Glutamatergic neuron (in vitro differentiated cells): ENCODE results near the gene CRYGC. TPM values are rescaled to one million over a fixed set of nuclear protein-coding genes. Genes with fewer than 3 reads are reported as not detected.

Experiments
- DNase-seq: peaks from one replicate; pipeline ENCODE4 v3.0.0; 2022
- H3K27ac Mint-ChIP-seq: one replicate; pipeline ENCODE4 v1.8.0; 2020; ENCODE audit warnings: mild to moderate bottlenecking, mixed read lengths, inconsistent platforms; ENCODE audit not compliant: unreplicated experiment
- H3K27me3 Mint-ChIP-seq: one replicate; pipeline ENCODE4 v1.8.0; 2020; ENCODE audit warnings: mild to moderate bottlenecking, moderate library complexity, mixed read lengths, inconsistent platforms; ENCODE audit not compliant: unreplicated experiment
- H3K36me3 Mint-ChIP-seq: one replicate; pipeline ENCODE4 v1.8.0; 2020; ENCODE audit warnings: mild to moderate bottlenecking, mixed read lengths, inconsistent platforms; ENCODE audit not compliant: unreplicated experiment
- H3K4me1 Mint-ChIP-seq: one replicate; pipeline ENCODE4 v1.8.0; 2020; ENCODE audit warnings: mild to moderate bottlenecking, low read depth, mixed read lengths, inconsistent platforms; ENCODE audit not compliant: unreplicated experiment
- H3K4me3 Mint-ChIP-seq: one replicate; pipeline ENCODE4 v1.8.0; 2020; ENCODE audit warnings: mild to moderate bottlenecking, mixed read lengths, inconsistent platforms; ENCODE audit not compliant: unreplicated experiment
- H3K9me3 Mint-ChIP-seq: one replicate; pipeline ENCODE4 v1.8.0; 2020; ENCODE audit warnings: mild to moderate bottlenecking, moderate library complexity, mixed read lengths, inconsistent platforms; ENCODE audit not compliant: unreplicated experiment
- total RNA-seq: library from RNA; stranded (reverse); fragmentation: NEBNext Ultra II Directional; extraction: Animal tissue kit (Norgen Biotek cat#: 25700); gene quantifications from one replicate; pipeline ENCODE4 v1.2.1, GENCODE V29; 2021; ENCODE audit not compliant: unreplicated experiment
- TF ChIP-seq, protein P1 (sequence below): fragments of 200-600 bp; sonication (generic); IDR thresholded peaks from one replicate; pipeline ENCODE4 v1.5.0; 2021; ENCODE audit not compliant: partially characterized antibody, unreplicated experiment

Gene CRYGC
- total RNA-seq, 1 donor from 2014 or later: not detected

DNA sequence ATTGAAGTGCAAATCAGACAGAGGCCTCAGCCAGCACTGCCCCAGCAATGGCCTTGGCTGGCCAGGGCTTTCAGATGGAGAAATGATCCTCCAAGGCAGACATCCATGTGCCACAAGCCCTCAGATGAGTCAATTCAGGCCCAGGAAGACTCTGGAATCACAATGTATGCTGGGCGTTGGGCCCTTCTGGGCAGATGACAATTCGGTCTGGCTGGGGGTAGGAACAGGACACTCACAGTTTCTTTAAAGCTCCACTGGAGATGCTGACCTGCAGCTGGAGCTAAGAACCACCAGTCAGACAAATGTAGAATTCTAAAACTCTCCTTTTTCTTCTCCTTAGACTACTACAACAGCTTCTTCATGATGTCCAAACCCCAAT, 7.1 kb upstream of the CRYGC start:
- TF ChIP-seq, protein P1, sequence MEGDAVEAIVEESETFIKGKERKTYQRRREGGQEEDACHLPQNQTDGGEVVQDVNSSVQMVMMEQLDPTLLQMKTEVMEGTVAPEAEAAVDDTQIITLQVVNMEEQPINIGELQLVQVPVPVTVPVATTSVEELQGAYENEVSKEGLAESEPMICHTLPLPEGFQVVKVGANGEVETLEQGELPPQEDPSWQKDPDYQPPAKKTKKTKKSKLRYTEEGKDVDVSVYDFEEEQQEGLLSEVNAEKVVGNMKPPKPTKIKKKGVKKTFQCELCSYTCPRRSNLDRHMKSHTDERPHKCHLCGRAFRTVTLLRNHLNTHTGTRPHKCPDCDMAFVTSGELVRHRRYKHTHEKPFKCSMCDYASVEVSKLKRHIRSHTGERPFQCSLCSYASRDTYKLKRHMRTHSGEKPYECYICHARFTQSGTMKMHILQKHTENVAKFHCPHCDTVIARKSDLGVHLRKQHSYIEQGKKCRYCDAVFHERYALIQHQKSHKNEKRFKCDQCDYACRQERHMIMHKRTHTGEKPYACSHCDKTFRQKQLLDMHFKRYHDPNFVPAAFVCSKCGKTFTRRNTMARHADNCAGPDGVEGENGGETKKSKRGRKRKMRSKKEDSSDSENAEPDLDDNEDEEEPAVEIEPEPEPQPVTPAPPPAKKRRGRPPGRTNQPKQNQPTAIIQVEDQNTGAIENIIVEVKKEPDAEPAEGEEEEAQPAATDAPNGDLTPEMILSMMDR: no peak
- Mint-ChIP-seq H3K9me3 (peaks cover 4% of the 10 kb centered on the region), H3K36me3 (peaks cover 12% of the 10 kb centered on the region), H3K4me1 (no peaks in the 10 kb centered on the region), H3K27ac (no peak overlapping the region), H3K4me3 (no peak overlapping the region), H3K27me3 (peaks cover 2% of the 10 kb centered on the region)
- no peak for DNase-seq

DNA sequence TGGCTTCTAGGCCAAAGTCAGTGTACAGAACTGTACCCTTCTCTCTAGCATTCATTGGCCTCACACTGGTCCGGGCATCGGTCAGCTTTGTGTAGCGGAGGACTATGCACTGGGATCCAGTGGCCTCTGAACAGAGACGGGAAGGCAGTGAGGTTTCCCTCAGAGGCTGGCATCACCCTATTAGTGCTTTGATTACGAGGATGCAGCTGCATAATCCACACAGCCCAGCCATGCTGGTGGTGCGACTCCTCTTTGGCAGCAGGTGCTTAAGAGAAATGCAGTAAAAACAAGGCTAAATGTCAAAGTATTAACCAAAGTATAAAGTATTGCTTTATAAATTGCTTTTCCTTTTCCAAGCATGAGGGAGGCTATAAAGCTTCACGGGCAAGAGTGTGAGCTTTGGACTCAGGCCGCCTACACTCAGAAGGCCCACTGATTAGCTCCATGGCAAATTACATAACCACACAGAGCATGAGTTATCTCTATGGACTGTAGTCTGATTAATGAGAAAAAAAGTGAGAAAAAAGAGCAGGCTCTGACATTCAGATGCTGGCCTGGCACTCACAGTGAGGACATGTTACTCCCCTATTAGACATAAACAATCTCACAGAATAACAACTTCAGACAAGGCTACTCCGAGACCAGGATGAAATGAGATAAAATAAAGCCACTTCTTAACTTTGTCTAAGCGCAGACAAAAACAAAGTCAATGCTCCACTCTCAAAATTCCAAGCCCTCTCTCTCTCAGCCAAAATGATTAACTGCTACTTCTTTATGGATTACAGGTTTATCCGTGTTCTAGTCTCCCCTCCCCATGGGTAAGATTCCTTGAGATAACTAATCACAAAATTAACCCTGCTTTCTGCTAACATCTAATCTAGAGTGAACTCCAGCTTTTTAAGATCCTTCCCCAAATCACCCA, 6.4 kb upstream of the CRYGC start:
- Mint-ChIP-seq H3K4me3 (no peak overlapping the region), H3K27me3 (peaks cover 2% of the 10 kb centered on the region), H3K4me1 (no peaks in the 10 kb centered on the region), H3K36me3 (peaks cover 12% of the 10 kb centered on the region), H3K9me3 (peaks cover 4% of the 10 kb centered on the region), H3K27ac (no peak overlapping the region)
- TF ChIP-seq, protein P1: no peak
- DNase-seq: no peak

DNA sequence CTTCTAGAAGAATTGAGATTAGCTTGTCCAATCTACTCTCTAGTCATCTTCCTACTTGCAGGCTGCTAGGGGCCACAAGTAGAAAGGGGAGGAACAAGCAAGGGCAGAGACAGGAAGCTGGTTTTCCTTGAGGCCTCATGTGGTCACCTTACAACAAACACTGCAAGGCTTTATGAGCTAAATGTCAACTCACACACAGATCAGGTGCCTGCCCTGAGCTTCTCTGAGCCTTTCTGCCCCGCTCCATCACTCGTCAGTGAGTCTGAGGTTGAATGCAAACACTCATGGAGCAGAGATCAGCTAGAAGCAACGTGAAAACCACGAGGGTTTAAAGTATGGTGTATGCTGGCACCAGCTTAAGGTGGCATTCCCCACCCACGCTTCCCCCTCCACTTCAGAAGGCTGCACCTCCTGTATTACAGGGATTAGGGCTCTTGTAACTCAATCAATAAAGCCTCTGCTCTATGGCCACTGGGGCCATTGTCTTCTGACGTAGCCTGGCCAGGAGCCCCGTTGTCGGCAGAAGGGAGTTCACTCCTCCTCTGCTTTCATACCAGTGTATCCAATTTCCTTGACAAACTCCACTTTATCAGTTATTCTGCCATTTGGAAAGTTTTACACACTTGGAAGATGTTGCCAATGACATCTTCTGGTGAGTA, 5.4 kb upstream of the CRYGC start:
- no peak overlapping the region for H3K4me3 Mint-ChIP-seq
- no peaks in the 10 kb centered on the region for H3K4me1 Mint-ChIP-seq
- peaks cover 2% of the 10 kb centered on the region for H3K27me3 Mint-ChIP-seq
- DNase-seq: no peak
- H3K36me3 Mint-ChIP-seq: peaks cover 12% of the 10 kb centered on the region
- TF ChIP-seq, protein P1: no peak
- peaks cover 4% of the 10 kb centered on the region for H3K9me3 Mint-ChIP-seq
- no peak overlapping the region for H3K27ac Mint-ChIP-seq

DNA sequence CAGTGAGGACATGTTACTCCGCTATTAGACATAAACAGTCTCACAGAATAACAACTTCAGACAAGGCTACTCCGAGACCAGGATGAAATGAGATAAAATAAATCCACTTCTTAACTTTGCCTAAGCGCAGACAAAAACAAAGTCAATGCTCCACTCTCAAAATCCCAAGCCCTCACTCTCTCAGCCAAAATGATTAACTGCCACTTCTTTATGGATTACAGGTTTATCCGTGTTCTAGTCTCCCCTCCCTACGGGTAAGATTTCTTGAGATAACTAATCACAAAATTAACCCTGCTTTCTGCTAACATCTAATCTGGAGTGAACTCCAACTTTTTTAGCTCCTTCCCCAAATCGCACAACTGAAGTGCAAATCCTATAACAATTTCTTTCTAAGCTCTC, 1.1 kb upstream of the CRYGC start:
- H3K27me3 Mint-ChIP-seq: peaks cover 2% of the 10 kb centered on the region
- no peaks in the 10 kb centered on the region for H3K4me1 Mint-ChIP-seq
- no peaks in the 10 kb centered on the region for H3K9me3 Mint-ChIP-seq
- no peak for DNase-seq
- no peak overlapping the region for H3K27ac Mint-ChIP-seq
- no peaks in the 10 kb centered on the region for H3K36me3 Mint-ChIP-seq
- no peak overlapping the region for H3K4me3 Mint-ChIP-seq
- TF ChIP-seq, protein P1: no peak

DNA sequence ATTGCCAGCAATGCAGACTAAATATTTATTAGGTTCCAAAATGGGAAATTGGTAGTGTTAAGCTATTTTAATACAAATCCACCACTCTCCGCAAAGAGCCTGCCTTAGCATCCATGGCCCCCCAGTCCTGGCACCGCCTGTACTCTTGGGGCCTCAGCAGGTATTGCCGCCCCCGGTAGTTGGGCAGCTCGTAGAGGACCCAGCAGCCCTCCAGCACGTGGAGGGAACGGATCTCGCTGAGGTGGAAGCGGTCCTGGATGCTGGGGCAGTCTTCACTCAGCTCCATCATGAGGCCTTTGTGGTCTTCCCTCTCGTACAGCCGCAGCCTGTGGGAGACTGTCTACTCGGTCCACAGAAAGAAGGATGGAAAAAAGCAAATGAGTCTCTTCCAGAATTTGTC, 1.5 kb downstream of the CRYGC start:
- no peaks in the 10 kb centered on the region for H3K36me3 Mint-ChIP-seq
- no peaks in the 10 kb centered on the region for H3K9me3 Mint-ChIP-seq
- H3K27ac Mint-ChIP-seq: no peak overlapping the region
- H3K27me3 Mint-ChIP-seq: peaks cover 2% of the 10 kb centered on the region
- TF ChIP-seq, protein P1: no peak
- no peaks in the 10 kb centered on the region for H3K4me1 Mint-ChIP-seq
- no peak for DNase-seq
- H3K4me3 Mint-ChIP-seq: no peak overlapping the region
